OCI-LY1 (cell line): ENCODE results near the gene SELENOK.

ENCODE experiments used
- EZH2 ChIP-seq: fragments of 200-600 bp; sonication (generic), shearing (Covaris generic); IDR thresholded peaks from 2 replicates; pipeline ENCODE4 v1.8.0; 2017; ENCODE audit warnings: borderline replicate concordance, mixed run types, mild to moderate bottlenecking, antibody characterized with exemption, low read length, moderate library complexity, mixed read lengths
- TF ChIP-seq, protein P1 (sequence below): fragments of 200-600 bp; sonication (generic), shearing (Covaris generic); IDR thresholded peaks from 2 replicates; pipeline ENCODE4 v1.5.1; 2017; ENCODE audit warnings: mild to moderate bottlenecking, antibody characterized with exemption, low read length, moderate library complexity, mixed read lengths

DNA sequence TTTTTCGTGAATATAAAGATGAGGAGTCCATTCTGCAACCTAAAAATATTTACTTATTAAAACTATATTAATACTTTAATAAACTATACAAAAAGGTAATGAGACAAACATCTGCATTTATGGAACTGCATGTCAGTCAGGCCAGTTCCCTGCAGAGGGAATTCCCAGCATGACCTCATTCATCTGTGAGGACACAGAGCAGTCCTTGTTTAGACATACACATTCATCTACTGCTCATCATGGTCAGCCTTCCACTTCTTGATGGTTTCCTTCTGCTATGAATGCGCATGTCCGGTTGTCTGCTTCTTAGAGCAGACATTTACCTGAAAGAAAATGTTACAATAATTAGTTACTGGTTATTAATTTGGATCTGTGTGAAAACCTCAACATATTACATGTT is 6.4 kb downstream of the SELENOK start:
- TF ChIP-seq, protein P1, sequence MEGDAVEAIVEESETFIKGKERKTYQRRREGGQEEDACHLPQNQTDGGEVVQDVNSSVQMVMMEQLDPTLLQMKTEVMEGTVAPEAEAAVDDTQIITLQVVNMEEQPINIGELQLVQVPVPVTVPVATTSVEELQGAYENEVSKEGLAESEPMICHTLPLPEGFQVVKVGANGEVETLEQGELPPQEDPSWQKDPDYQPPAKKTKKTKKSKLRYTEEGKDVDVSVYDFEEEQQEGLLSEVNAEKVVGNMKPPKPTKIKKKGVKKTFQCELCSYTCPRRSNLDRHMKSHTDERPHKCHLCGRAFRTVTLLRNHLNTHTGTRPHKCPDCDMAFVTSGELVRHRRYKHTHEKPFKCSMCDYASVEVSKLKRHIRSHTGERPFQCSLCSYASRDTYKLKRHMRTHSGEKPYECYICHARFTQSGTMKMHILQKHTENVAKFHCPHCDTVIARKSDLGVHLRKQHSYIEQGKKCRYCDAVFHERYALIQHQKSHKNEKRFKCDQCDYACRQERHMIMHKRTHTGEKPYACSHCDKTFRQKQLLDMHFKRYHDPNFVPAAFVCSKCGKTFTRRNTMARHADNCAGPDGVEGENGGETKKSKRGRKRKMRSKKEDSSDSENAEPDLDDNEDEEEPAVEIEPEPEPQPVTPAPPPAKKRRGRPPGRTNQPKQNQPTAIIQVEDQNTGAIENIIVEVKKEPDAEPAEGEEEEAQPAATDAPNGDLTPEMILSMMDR, result no peak
- no peak for TF ChIP-seq EZH2
